ENCODE data around the gene HES3.

The HES3 gene

GRCh38 chr1:6263716-6264115 lies 19.7 kb downstream of the HES3 start:
- no peak for DNase-seq (ENCODE audit: low spot score)

- no peak for DNase-seq (ENCODE audit: low spot score)
Measured at GRCh38 chr1:6265151-6265550, 21.2 kb downstream of the HES3 start.

DNA sequence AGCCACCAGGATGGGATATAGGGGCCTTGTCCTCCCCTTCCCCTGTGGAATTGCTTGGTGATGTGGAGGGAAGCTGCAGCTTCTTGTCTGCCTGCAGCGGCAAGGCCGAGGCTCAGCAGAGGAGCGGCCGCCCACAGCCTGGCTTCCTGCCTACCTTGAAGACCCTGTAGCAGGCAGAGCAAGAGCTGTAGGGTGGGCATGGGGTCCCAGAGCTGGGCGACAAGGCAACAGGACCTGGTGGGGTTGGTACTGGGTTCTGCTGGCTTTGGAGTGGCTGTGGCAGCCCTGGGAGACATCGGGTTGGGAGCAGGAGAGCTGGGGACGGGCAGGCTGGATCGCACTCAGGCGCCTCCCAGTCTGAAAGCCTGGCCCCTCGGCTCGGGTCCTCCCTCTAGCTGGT lies 22.7 kb downstream of the HES3 start:
- DNase-seq (ENCODE audit: low spot score): no peak

DNA sequence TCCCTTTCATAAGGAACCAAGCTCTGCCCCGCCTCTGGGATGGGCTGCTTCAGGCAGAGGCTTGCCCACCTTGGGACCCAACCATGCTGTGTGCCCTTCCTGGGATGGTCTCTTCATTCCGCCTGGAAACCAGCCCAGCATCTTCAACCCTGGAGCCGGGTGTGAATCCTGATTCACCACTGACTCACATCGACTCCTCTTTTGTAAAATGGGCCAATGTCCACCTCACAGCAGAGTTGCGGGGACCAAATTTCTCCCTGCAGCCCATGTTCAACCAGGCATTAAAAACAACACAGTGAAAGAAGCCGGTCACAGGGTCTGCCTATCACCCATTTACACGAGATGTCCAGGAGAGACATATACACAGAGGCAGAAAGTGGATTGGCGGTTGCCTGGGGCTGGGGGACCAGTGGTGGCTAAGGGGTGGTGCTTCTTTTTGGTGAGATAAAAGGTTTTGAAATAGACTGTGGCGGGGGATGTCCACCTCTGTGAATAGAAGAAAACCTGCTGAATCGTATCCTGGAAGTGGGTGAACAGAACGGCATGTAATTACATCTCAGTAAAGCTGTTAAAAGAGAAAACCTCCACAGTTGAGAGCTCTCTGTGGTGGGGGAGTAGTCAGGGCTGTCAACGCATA lies 23.8 kb downstream of the HES3 start:
- DNase-seq (ENCODE audit: low spot score): no peak

- DNase-seq (ENCODE audit: low spot score): no peak
Measured at GRCh38 chr1:6268415-6268814, 24.4 kb downstream of the HES3 start.

- DNase-seq (ENCODE audit: low spot score): no peak
Measured at GRCh38 chr1:6269296-6269695, 25.3 kb downstream of the HES3 start.

- DNase-seq (ENCODE audit: low spot score): no peak
Measured at GRCh38 chr1:6269720-6270400, 25.9 kb downstream of the HES3 start.

DNA sequence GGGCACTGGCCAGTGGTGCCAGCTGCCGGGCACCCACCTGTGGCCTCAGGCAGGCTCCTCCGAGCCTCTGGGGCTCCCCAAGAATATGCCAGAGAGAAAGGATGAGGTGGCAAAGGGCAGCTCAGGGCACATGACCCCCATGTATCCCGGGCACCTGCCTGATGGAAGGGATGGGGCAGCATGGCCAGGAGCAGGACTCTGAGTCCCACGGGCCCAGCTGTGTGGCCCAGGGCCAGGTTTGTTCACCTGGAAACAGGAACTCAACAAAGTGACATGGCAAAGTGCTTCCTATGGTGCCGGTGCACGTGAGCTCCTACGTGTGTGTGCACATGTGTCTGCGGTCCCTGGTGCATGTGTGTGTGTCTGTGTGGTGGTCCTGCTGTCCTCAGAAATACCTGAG lies 26.4 kb downstream of the HES3 start:
- no peak for DNase-seq (ENCODE audit: low spot score)

GRCh38 chr1:6271006-6271405 lies 27.0 kb downstream of the HES3 start:
- no peak for DNase-seq (ENCODE audit: low spot score)

DNA sequence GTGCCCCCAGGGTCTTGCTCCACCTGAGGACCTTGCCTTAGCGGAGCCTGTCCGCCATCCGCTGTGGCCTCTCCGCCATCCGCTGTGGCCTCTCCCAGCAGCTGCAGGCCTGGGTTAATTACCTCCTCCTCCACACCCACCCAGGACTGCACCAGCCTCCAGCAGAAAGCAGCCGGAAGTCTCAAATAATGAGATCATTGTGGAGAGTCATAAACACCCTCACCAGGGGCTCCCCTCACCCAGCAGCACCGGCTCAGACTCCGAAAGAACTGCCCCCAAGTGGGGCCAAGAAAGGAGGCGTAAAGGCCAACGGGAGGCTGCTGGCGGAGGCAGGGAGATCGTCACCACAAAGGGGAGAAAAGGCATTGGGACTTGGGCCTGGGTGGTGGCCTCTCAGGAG lies 27.6 kb downstream of the HES3 start:
- DNase-seq (ENCODE audit: low spot score): no peak

GRCh38 chr1:6272452-6272851 lies 28.5 kb downstream of the HES3 start:
- no peak for DNase-seq (ENCODE audit: low spot score)

DNA sequence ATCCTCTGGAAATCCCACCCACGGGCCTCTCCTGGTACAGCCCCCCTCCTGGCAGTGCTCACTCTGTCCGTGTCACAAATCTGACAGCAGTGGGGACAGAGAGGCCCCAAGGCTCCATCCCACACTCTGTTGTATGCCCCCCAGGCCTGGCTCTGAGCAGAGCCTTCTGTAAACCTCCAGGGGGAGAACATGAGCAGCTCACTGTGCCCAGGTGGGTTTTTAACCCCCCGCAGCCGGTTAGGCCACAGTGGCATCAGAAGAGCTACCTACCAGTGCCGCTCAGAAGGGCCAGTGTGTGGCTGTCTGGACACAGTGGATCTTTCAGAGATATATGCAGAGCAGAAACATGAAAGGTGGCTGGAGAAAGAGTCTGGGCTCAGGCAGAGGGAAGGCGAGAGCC lies 28.9 kb downstream of the HES3 start:
- peak; percentile 46 for DNase-seq (ENCODE audit: low spot score)

DNA sequence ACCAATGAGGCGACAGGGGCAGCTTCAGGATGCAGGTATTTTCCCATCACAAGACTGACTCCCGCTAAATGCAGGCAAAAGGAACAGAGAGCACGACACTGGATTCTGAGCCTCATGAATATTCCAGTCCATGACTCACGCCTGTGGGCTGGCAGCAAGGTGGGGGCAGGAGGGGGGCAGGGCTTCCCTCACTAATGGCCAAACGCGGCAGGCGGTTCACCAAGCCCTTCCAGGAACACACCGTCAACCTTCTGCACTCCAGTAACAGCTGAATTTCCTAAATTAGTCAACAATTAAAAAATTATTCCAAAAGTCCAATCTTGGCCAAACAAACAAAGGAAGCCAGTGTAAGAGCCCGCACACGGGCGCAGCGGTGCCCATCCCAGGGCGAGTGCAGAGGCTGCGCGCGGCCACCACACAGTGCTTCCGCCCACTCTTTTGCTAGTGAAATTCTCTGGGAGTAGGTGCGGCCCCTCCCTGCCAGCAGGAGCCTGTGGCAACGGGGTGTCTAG lies 29.5 kb downstream of the HES3 start:
- DNase-seq (ENCODE audit: low spot score): peak; percentile 54

- DNase-seq (ENCODE audit: low spot score): no peak
Measured at GRCh38 chr1:6274102-6274501, 30.1 kb downstream of the HES3 start.

- no peak for DNase-seq (ENCODE audit: low spot score)
Measured at GRCh38 chr1:6274622-6275139, 30.7 kb downstream of the HES3 start.

DNA sequence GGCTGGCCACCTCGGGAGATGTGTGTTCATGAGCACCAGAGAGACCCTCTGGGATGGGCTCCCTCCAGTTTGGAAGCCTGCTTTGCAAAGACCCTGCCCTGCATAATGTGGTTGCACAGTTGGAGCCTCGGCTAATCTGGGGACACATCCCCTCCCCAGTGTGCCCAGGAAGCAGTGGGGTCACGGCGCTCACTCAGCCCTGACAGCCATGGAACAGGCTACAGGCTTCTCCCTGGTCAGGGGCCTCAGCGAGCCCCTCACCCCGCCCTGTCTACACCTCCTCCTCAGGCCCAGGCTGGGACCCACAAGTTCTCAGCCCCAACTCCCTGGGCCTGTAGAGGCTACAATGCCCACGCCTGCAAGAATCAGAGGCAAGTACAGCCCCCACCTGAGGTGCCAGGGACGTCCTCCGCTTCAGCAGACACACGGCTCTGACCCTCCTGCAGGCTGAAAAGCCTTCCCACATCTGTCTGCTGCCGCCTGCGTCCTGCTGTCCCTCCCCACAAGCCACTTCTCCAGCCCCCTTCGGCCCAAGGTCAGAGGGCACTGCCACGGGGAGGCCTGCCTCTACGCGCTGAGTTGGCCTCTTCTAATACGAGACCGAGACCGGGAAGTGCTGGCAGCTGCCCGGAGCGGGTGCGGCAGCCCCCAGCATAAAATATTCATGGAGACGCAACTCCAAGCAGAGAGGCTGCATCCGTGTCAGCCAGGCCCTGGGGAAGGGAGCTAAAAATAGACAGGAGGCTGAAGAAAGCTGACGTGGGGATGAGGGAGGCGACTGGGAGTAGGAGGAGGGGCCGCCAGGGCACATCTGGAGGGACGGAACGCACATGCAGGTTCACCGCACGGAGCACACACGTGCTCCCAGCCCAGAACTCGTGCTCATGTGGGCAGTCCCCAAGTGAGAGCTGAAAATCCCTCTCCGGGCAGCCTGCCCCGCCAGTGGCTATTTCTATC lies 32.1 kb downstream of the HES3 start:
- DNase-seq (ENCODE audit: low spot score): peak; percentile 62

DNA sequence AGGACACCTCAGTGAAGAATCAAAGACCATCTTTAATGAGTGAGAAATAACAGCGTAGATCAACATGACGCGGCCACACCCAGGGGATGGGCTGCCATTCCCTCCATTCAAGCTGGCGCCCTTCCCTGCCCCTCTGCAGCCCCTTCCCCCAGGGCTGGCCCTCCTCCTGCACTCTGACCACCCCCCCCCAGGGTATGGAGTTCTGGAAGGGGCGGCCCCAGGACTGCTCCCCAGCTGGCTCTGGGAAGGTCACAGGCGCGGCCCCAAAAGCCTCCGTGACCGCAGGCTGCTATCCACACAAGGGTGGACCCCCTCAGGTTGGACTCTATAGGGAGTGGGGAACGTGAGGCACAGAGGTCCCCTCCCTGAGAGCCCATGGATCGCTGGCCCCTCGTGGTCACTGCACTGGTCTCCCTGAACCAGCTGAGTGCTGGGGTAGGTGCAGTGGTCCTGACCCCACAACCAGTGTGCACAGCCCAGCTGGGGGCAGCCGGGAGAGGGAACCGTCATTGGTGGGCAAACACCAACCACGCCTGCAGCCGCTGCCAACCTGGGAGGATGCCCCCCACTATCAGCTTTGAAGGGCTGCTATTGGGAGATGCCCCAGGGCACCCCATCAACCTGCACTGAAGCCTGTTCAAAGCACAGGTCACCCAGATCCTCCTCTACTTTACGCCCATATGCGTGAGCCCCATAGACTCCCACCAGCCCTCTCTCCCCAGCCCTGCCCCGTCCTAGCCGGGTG lies 33.0 kb downstream of the HES3 start:
- DNase-seq (ENCODE audit: low spot score): no peak

DNA sequence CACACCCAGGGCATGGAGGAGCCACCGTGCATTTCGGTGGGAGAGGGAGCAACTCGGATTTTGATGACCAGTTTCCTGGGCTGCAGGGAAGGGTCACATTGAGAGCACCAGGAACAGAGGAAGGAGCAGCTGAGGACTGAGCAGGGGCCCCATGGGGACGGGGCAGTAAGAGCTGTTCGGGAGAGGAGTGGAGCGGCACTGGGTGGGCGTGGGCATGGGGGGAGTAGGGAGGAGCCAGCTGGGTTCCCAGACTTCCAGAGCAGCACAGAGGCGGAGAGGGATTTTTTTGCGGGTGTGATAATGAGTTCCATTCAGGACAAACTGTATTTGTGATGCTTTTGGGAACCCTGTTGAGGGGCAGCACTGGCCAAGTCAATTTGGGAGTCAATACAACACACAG lies 34.3 kb downstream of the HES3 start:
- no peak for DNase-seq (ENCODE audit: low spot score)

DNA sequence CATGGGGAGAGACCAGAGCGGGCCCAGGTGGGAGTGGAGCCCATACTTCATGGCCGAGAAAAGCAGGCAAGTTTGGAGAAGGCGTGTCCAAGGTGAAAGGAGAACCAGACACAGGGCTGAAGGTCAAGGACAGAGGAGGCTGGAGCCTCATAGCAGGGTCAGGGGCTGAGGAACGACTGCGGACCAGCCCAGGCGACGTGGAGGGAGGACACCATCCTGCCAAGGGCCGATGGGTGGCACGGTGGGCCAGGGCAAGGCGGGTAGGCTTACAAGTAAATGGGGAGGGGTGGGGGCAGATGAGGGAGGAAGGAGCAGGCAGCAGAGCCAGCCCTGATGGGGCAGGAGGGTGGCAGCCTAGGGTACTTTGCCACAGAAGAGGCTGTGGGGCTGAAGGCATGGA lies 35.1 kb downstream of the HES3 start:
- no peak for DNase-seq (ENCODE audit: low spot score)

- no peak for DNase-seq (ENCODE audit: low spot score)
Measured at GRCh38 chr1:6279613-6280383, 35.8 kb downstream of the HES3 start.
